Measurements from ENCODE around the gene ASCC3.

- TF ChIP-seq GATA3 (IDR thresholded peaks at IDR 0.05; ENCODE audit: low read depth, low read length) (no peak), GATA2 (IDR thresholded peaks at IDR 0.05; ENCODE audit: low read depth, low read length) (no peak)
Measured at GRCh38 chr6:100622907-100623692, 258.0 kb downstream of the ASCC3 start.

Data from SH-SY5Y (cell line).